ENCODE measurements around the gene RNFT2. TPM values are rescaled to one million over a fixed set of nuclear protein-coding genes. Genes with fewer than 3 reads are reported as not detected.
"Not testable (repeated sequence)": the region's sequence is repeated elsewhere in the genome, so short reads cannot be mapped to it uniquely, and the experiment has no call there.

RNFT2 gene
- total RNA-seq, 1 donor from 2014 or later: 9.6 TPM

DNA sequence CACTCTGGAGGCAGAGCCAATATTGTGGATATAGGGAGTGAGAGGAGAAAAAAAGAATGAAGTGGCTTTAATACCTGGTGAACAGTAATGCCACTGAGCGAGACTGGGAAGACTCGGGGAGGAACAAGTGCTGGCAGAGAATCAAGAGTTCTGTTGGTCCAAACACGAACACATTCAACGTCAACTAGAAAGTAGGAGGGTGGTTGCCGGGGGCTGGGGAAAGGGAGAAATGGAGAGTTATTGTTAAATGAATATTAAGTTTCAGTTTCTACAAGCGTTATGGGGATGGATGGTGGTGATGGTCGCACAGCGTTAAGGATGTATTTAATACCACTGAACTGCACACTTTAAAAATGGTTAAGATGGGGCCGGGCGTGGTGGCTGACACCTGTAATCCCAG, 3.0 kb upstream of the RNFT2 start:
- TF ChIP-seq, protein P1, sequence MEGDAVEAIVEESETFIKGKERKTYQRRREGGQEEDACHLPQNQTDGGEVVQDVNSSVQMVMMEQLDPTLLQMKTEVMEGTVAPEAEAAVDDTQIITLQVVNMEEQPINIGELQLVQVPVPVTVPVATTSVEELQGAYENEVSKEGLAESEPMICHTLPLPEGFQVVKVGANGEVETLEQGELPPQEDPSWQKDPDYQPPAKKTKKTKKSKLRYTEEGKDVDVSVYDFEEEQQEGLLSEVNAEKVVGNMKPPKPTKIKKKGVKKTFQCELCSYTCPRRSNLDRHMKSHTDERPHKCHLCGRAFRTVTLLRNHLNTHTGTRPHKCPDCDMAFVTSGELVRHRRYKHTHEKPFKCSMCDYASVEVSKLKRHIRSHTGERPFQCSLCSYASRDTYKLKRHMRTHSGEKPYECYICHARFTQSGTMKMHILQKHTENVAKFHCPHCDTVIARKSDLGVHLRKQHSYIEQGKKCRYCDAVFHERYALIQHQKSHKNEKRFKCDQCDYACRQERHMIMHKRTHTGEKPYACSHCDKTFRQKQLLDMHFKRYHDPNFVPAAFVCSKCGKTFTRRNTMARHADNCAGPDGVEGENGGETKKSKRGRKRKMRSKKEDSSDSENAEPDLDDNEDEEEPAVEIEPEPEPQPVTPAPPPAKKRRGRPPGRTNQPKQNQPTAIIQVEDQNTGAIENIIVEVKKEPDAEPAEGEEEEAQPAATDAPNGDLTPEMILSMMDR (IDR thresholded peaks at IDR 0.05): no peak
- Mint-ChIP-seq H3K27ac (ENCODE audit: unreplicated experiment) (no peak overlapping the region), H3K27me3 (ENCODE audit: unreplicated experiment) (no peaks in the 10 kb centered on the region), H3K36me3 (ENCODE audit: unreplicated experiment) (peaks cover 13% of the 10 kb centered on the region), H3K4me1 (ENCODE audit: unreplicated experiment) (peaks cover 16% of the 10 kb centered on the region), H3K4me3 (ENCODE audit: unreplicated experiment) (no peak overlapping the region), H3K9me3 (ENCODE audit: unreplicated experiment) (no peaks in the 10 kb centered on the region)
- no peak for DNase-seq (ENCODE audit: extremely low spot score, unreplicated experiment)

DNA sequence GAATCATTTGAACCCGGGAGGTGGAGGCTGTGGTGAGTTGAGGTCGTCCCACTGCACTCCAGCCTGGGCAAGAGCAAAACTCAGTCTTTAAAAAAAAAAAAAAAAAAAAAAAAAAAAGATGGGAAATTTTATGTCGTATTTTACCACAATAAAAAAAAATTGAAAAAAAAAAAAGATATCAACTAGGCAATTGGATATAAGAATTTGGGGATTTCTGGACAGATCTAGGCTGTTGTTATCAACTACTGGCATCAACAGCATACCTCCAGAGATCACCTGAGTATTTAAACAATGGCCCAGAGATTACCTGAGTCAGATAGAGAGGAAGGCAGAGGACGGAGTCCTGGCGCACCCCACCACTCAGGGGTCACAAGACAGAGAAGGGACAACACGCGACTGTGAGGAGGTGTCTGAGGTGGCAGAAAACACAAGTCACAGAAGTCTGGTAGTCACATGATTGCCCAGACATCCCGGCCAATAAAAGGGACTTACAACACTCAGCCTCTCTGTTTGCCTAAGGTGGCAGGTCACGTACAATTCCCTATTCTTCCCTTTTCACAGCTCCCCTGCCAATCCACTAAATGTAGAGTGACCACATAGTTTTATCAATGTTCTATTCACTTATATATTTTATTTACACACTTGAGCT, 2.0 kb upstream of the RNFT2 start:
- no peak for DNase-seq (ENCODE audit: extremely low spot score, unreplicated experiment)

DNA sequence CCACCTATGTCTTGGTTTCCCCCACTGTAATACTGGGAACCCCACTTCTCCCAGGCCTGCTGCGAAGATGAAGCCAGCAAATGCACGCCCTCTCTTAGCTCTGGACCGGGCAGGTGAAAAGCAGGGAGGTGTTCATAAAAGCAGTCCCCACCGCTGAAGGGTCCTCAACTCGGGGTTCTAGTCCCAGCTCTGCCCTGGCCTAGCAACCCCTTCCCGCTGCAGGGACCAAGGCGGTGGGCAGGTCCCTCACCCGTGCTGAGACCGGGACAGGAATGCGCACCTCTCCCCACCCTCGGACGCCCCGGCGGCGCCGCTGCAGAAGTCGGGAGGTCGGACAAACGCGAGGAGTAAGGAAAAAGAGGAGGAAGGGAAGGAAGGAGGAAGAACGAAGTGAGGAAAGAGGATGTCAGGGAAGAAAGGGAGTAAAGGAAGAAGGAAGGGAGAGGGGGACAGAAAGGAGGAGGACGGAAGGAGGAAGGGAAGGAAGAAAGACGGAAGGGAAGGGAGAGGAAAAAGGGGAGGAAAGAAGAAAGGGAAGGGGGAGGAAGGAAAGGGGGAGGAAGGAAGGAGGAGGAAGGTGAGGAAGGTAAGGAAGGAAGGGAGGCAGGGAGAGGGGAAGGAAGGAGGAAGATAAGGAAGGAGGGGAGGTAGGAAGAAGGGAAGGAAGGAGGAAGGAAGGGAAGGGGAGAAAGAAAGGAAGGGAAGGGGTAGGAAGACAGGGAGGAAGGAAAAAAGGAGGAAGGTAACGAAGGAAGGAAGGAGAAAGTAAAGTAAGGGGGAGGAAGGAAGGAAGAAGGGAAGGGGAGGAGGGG, 947 bp upstream of the RNFT2 start:
- TF ChIP-seq, protein P1 (IDR thresholded peaks at IDR 0.05): no peak
- Mint-ChIP-seq H3K4me1 (ENCODE audit: unreplicated experiment) (peaks cover 16% of the 10 kb centered on the region), H3K4me3 (ENCODE audit: unreplicated experiment) (peak overlapping the region; percentile 86), H3K27me3 (ENCODE audit: unreplicated experiment) (no peaks in the 10 kb centered on the region), H3K27ac (ENCODE audit: unreplicated experiment) (peak overlapping the region; percentile 47), H3K9me3 (ENCODE audit: unreplicated experiment) (no peaks in the 10 kb centered on the region), H3K36me3 (ENCODE audit: unreplicated experiment) (peaks cover 13% of the 10 kb centered on the region)
- DNase-seq (ENCODE audit: extremely low spot score, unreplicated experiment): peak; percentile 76

More for the DNA sequence above, 2.0 kb upstream of the RNFT2 start:
- Mint-ChIP-seq H3K27ac (ENCODE audit: unreplicated experiment) (no peak overlapping the region), H3K36me3 (ENCODE audit: unreplicated experiment) (peaks cover 13% of the 10 kb centered on the region), H3K4me3 (ENCODE audit: unreplicated experiment) (peak overlapping the region; percentile 86), H3K9me3 (ENCODE audit: unreplicated experiment) (no peaks in the 10 kb centered on the region), H3K4me1 (ENCODE audit: unreplicated experiment) (peaks cover 16% of the 10 kb centered on the region), H3K27me3 (ENCODE audit: unreplicated experiment) (no peaks in the 10 kb centered on the region)
- TF ChIP-seq, protein P1 (IDR thresholded peaks at IDR 0.05): no peak

DNA sequence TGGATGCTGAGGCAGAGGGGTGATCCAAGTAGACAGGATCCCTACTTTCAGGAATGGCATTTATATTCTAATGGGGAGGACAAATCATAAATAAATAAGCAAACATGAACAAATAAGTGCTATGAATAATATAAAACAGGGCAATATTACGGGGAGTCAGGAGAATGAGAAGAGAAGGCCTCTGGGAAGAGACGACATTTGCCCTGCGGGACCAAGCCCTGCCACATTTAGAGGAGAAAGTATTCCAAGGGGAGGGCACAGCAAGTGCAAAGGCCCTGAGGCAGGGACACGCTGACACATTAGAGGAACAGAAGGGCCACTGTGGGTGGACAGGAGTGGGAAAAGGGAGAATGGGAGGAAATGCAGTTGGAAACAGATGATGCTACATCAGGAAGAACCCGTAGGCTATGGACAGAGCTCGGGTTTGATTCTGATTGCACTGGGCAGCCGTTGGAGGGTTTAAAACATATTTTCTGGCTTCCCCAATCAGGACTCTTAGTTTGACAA, 1.3 kb downstream of the RNFT2 start:
- Mint-ChIP-seq H3K27ac (ENCODE audit: unreplicated experiment) (no peak overlapping the region), H3K4me3 (ENCODE audit: unreplicated experiment) (no peak overlapping the region), H3K9me3 (ENCODE audit: unreplicated experiment) (no peaks in the 10 kb centered on the region), H3K27me3 (ENCODE audit: unreplicated experiment) (no peaks in the 10 kb centered on the region), H3K4me1 (ENCODE audit: unreplicated experiment) (peaks cover 16% of the 10 kb centered on the region), H3K36me3 (ENCODE audit: unreplicated experiment) (peaks cover 8% of the 10 kb centered on the region)
- no peak for DNase-seq (ENCODE audit: extremely low spot score, unreplicated experiment)
- TF ChIP-seq, protein P1 (IDR thresholded peaks at IDR 0.05): no peak

DNA sequence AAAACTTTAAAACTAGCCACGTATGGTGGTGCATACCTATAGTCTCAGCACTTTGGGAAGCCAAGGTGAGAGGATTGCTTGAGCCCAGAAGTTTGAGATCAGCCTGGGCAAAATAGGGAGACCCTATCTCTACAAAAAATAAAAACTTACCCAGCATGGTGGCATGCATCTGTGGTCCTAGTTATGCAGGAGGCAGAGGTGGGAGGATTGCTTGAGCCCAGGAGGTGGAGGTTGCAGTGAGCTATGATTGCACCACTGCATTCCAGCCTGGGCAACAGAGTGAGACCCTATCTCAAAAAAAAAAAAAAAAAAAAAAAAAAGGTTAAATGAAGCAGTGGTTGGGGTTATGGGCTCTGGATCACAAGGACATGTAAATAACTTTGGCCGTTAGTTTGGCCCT, 4.7 kb downstream of the RNFT2 start:
- not testable (repeated sequence) for H3K4me1 Mint-ChIP-seq (ENCODE audit: unreplicated experiment); DNase-seq (ENCODE audit: extremely low spot score, unreplicated experiment); H3K9me3 Mint-ChIP-seq (ENCODE audit: unreplicated experiment); H3K4me3 Mint-ChIP-seq (ENCODE audit: unreplicated experiment); H3K27ac Mint-ChIP-seq (ENCODE audit: unreplicated experiment); H3K27me3 Mint-ChIP-seq (ENCODE audit: unreplicated experiment); H3K36me3 Mint-ChIP-seq (ENCODE audit: unreplicated experiment)

Data from osteocyte (in vitro differentiated cells).